Activated naive CD8-positive, alpha-beta T cell treated with anti-CD3 and anti-CD28 coated beads, Interleukin-2, amount 50 U/mL, for 24 hours (primary cell): ENCODE data around the gene SELL.
A peak's percentile ranks its signal among the peaks of the same experiment; 100 is the strongest.
"Not testable (repeated sequence)": the region's sequence is repeated elsewhere in the genome, so short reads cannot be mapped to it uniquely, and the experiment has no call there.

ENCODE experiments used
- ATAC-seq: fragments of 150-1000 bp; cut with Tn5 transposase; one replicate; pipeline ENCODE4 v1.10.0; 2021
- DNase-seq: peaks from one replicate; pipeline ENCODE4 v3.0.0; 2021
- H3K27ac Mint-ChIP-seq: one replicate; pipeline ENCODE4 v1.8.0; 2021; ENCODE audit warnings: mild to moderate bottlenecking, mixed read lengths
- H3K27me3 Mint-ChIP-seq: one replicate; pipeline ENCODE4 v1.8.0; 2021; ENCODE audit warnings: mixed read lengths
- H3K36me3 Mint-ChIP-seq: one replicate; pipeline ENCODE4 v1.8.0; 2021; ENCODE audit warnings: low read depth, mixed read lengths
- H3K4me1 Mint-ChIP-seq: one replicate; pipeline ENCODE4 v1.8.0; 2021; ENCODE audit warnings: mixed read lengths
- H3K4me3 Mint-ChIP-seq: one replicate; pipeline ENCODE4 v1.8.0; 2021; ENCODE audit warnings: mild to moderate bottlenecking, moderate library complexity, mixed read lengths
- H3K9me3 Mint-ChIP-seq: one replicate; pipeline ENCODE4 v1.8.0; 2021; ENCODE audit warnings: mixed read lengths

The SELL gene

DNA sequence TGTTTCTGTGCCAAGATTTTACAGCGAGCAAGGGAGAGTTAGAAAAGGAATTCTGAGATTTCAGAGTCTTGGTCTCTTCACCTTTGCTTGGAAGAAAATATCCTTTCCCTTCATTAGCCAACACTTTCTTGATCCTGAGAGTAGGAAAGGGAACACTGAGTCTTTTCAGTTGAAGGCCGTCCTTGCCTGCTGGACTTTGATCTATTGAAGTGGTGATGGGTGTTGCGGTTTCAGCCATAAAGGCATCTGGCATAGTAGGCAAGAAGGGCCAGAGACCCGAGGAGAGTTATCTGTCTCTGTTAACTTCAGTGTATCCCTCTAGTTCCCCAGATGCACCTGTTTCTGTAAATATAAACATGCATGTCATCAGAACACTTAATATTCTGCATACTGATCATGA lies 12.7 kb upstream of the SELL start:
- no peaks in the 10 kb centered on the region for H3K36me3 Mint-ChIP-seq
- no peak overlapping the region for H3K4me3 Mint-ChIP-seq
- no peak overlapping the region for H3K27ac Mint-ChIP-seq
- ATAC-seq (no peak), DNase-seq (no peak)
- H3K4me1 Mint-ChIP-seq = no peaks in the 10 kb centered on the region
- peaks cover 9% of the 10 kb centered on the region for H3K27me3 Mint-ChIP-seq
- no peaks in the 10 kb centered on the region for H3K9me3 Mint-ChIP-seq

GRCh38 chr1:169723763-169724162 lies 12.3 kb upstream of the SELL start:
- DNase-seq = no peak
- H3K4me3 Mint-ChIP-seq = no peak overlapping the region
- H3K36me3 Mint-ChIP-seq = no peaks in the 10 kb centered on the region

DNA sequence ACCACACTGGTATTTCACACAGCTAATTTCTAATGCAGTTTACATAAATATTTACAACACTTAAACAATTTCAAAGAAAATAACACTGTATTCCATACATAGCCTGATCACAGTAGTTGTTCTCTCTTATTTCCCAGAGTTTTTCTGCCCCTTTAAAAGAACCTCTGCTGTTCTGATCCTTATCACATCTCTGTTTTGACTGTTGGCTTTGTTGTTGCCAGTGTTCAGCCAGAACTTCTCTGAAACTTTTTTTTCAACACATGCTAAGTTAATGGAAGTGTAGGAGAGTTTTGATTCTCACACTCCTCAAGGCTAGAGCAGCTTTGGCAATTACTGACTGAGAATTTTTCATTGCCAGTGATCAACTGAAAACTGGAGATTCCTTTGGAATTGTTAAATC lies 11.4 kb upstream of the SELL start:
- H3K27me3 Mint-ChIP-seq = peaks cover 9% of the 10 kb centered on the region
- DNase-seq (no peak), ATAC-seq (no peak)
- no peaks in the 10 kb centered on the region for H3K36me3 Mint-ChIP-seq
- H3K4me3 Mint-ChIP-seq = no peak overlapping the region
- H3K27ac Mint-ChIP-seq = no peak overlapping the region
- no peaks in the 10 kb centered on the region for H3K4me1 Mint-ChIP-seq
- H3K9me3 Mint-ChIP-seq = no peaks in the 10 kb centered on the region

More at GRCh38 chr1:169723763-169724162, 12.3 kb upstream of the SELL start:
- Mint-ChIP-seq H3K9me3 (no peaks in the 10 kb centered on the region), H3K27me3 (peaks cover 9% of the 10 kb centered on the region), H3K27ac (no peak overlapping the region), H3K4me1 (no peaks in the 10 kb centered on the region)
- no peak for ATAC-seq

DNA sequence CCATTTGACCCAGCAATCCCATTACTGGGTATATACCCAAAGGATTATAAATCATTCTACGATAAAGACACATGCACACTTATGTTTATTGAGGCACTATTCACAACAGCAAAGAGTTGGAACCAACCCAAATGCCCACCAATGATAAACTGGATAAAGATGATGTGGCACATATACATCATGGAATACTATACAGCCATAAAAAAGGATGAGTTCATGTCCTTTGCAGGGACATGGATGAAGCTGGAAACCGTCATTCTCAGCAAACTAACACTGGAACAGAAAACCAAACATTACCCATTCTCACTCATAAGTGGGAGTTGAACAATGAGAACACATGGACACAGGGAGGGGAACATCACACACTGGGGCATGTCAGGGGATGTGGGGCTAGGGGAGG lies 3.7 kb upstream of the SELL start:
- H3K4me1 Mint-ChIP-seq, DNase-seq, H3K27me3 Mint-ChIP-seq, H3K27ac Mint-ChIP-seq, H3K9me3 Mint-ChIP-seq, H3K36me3 Mint-ChIP-seq, ATAC-seq, H3K4me3 Mint-ChIP-seq: not testable (repeated sequence)

GRCh38 chr1:169713090-169713489 lies 1.7 kb upstream of the SELL start:
- not testable (repeated sequence) for ATAC-seq, H3K27me3 Mint-ChIP-seq, H3K4me3 Mint-ChIP-seq, DNase-seq, H3K27ac Mint-ChIP-seq, H3K9me3 Mint-ChIP-seq
- Mint-ChIP-seq H3K4me1 (peaks cover 24% of the 10 kb centered on the region), H3K36me3 (peaks cover 11% of the 10 kb centered on the region)

DNA sequence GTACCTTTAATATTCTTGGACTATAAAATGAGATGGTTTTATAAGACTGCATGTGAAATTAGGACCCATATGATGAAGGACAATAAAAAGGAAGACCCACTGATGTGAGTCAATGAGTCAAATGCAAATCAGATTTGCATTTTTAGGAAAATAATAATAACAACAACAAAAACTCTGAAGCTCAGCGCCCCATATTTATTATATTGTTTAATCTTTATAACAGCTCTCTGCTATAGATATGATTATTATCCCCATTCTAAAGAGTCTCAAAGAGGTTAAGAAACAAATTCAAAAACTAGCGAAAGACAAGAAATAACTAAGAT lies 850 bp upstream of the SELL start:
- H3K4me3 Mint-ChIP-seq = peak overlapping the region; percentile 81
- DNase-seq = no peak
- H3K27ac Mint-ChIP-seq = peak overlapping the region; percentile 81
- no peak for ATAC-seq
- H3K4me1 Mint-ChIP-seq = peaks cover 29% of the 10 kb centered on the region
- peaks cover 14% of the 10 kb centered on the region for H3K36me3 Mint-ChIP-seq
- H3K9me3 Mint-ChIP-seq = peaks cover 1% of the 10 kb centered on the region
- no peaks in the 10 kb centered on the region for H3K27me3 Mint-ChIP-seq

DNA sequence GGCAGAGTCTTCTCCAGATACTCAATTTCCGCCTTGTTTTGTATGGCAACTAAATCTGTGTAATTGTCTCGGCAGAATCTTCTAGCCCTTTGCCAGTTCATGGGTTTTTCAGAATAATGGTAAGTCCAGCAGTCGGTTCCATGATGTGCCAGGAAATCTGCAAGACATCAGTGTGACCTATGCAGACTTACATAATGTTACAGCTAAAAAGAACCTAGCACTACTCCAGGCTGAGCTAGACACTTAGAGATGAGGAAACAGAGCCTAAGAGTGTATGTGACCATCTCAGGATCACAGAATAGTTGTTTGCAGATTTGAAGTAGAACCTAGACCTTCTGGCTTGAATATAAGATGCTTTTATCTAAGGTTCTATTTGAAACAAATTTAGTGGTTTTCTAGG lies 2.8 kb downstream of the SELL start:
- Mint-ChIP-seq H3K4me1 (peaks cover 65% of the 10 kb centered on the region), H3K27me3 (no peaks in the 10 kb centered on the region), H3K36me3 (peaks cover 47% of the 10 kb centered on the region), H3K4me3 (peak overlapping the region; percentile 81), H3K27ac (peak overlapping the region; percentile 91), H3K9me3 (no peaks in the 10 kb centered on the region)
- ATAC-seq = peak; percentile 21
- DNase-seq = no peak

- no peaks in the 10 kb centered on the region for H3K27me3 Mint-ChIP-seq
- peaks cover 52% of the 10 kb centered on the region for H3K36me3 Mint-ChIP-seq
- no peaks in the 10 kb centered on the region for H3K9me3 Mint-ChIP-seq
- H3K27ac Mint-ChIP-seq = peak overlapping the region; percentile 91
- DNase-seq (no peak), ATAC-seq (peak; percentile 53)
- peak overlapping the region; percentile 81 for H3K4me3 Mint-ChIP-seq
- peaks cover 71% of the 10 kb centered on the region for H3K4me1 Mint-ChIP-seq
Observed at GRCh38 chr1:169707912-169708604, 3.4 kb downstream of the SELL start.

DNA sequence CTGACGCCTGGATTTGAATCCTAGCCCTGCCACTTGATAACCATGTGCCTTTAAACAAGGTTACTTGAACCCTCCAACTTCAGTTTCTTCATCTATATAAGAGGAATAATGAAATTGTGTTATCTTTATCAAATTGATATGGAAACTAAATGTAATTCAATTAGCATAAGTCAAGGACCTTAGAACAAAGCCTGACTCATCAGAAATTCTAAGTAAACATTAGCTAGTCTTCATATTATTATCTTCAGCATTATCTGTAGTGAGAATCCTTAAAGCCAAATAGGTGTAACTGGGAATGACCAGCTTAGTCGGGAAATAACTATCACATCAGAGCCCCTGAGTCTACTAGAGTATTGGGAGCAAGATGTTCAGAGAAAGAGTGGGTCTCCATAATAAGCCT lies 6.6 kb downstream of the SELL start:
- DNase-seq (no peak), ATAC-seq (no peak)
- H3K36me3 Mint-ChIP-seq = peaks cover 79% of the 10 kb centered on the region
- H3K27ac Mint-ChIP-seq = peak overlapping the region; percentile 15
- peaks cover 4% of the 10 kb centered on the region for H3K9me3 Mint-ChIP-seq
- no peaks in the 10 kb centered on the region for H3K27me3 Mint-ChIP-seq
- H3K4me3 Mint-ChIP-seq = peak overlapping the region; percentile 12
- H3K4me1 Mint-ChIP-seq = peaks cover 90% of the 10 kb centered on the region

GRCh38 chr1:169701261-169702005 lies 10.0 kb downstream of the SELL start:
- Mint-ChIP-seq H3K27me3 (no peaks in the 10 kb centered on the region), H3K4me3 (peak overlapping the region; percentile 0), H3K4me1 (peaks cover 98% of the 10 kb centered on the region), H3K27ac (peak overlapping the region; percentile 15), H3K9me3 (peaks cover 4% of the 10 kb centered on the region), H3K36me3 (peaks cover 80% of the 10 kb centered on the region)
- DNase-seq (no peak), ATAC-seq (no peak)

DNA sequence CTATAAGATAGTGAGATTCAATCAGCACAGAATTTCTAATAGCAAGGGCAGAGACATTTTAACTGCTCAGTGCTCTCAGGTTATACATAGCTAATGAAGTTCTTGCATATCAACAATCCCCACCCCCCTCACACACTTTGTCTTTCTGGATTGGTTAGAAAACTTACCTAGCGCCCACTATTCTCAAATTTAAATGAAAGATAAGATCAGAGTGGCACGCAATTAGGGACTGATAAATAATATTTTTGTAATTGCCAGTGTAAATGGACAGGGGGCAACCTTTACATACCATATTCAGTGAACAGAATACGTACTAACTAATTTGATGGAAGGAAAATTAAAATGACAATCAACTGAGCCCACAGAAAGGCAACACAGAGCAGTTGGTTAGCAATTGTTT lies 11.7 kb downstream of the SELL start:
- peaks cover 98% of the 10 kb centered on the region for H3K4me1 Mint-ChIP-seq
- no peak for ATAC-seq
- H3K9me3 Mint-ChIP-seq = peaks cover 4% of the 10 kb centered on the region
- H3K36me3 Mint-ChIP-seq = peaks cover 76% of the 10 kb centered on the region
- H3K27ac Mint-ChIP-seq = no peak overlapping the region
- no peaks in the 10 kb centered on the region for H3K27me3 Mint-ChIP-seq
- H3K4me3 Mint-ChIP-seq = no peak overlapping the region
- no peak for DNase-seq

GRCh38 chr1:169698976-169699375 lies 12.4 kb downstream of the SELL start:
- Mint-ChIP-seq H3K9me3 (peaks cover 4% of the 10 kb centered on the region), H3K4me1 (peaks cover 98% of the 10 kb centered on the region), H3K4me3 (no peak overlapping the region), H3K27me3 (no peaks in the 10 kb centered on the region), H3K27ac (no peak overlapping the region), H3K36me3 (peaks cover 72% of the 10 kb centered on the region)
- DNase-seq (no peak), ATAC-seq (peak; percentile 12)

- Mint-ChIP-seq H3K4me1 (peaks cover 98% of the 10 kb centered on the region), H3K27ac (no peak overlapping the region), H3K9me3 (peaks cover 4% of the 10 kb centered on the region), H3K27me3 (no peaks in the 10 kb centered on the region), H3K4me3 (peak overlapping the region; percentile 43), H3K36me3 (peaks cover 67% of the 10 kb centered on the region)
- ATAC-seq = peak; percentile 53
- no peak for DNase-seq
Observed at GRCh38 chr1:169697755-169698154, 13.7 kb downstream of the SELL start.

DNA sequence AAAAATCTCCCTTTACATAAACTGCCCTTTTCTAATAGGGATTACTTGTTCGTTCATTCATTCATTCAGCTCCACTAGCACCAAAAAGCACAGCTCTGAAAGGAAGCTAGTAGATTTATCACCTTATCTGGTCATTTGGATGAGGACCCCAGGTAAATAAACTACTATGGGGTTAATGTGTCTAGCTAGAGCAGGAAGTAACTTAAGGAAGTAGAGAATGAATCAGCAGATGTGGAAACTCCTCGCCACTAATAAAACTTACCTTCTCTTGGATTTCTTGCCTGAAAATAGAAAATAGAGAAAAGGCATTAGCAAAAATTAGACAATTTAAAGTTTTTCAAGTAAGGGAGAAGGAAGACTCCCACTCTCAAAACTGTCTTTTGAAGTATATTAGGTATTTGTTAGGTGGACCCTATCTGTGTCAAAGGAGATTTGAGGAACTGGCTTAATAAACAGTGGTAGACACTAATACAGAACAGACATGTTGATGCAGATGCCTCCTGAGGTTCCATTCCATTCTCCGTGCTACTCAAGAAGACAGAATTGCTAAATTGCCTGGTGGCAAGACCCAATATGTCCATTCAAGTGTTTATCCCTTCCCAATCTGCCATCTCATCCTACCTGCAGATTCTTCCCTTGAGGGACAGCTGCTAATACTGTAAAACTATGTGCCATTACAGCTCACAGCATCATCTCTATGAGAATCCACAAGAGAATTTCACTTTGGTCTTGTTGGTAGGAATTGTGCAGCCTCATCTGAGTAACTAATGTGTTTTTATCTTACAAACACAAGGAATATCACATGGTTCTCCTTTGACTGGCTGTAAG lies 14.9 kb downstream of the SELL start:
- H3K36me3 Mint-ChIP-seq = peaks cover 59% of the 10 kb centered on the region
- no peak overlapping the region for H3K27ac Mint-ChIP-seq
- no peak for ATAC-seq
- H3K4me3 Mint-ChIP-seq = peak overlapping the region; percentile 45
- DNase-seq = no peak
- peaks cover 98% of the 10 kb centered on the region for H3K4me1 Mint-ChIP-seq
- peaks cover 4% of the 10 kb centered on the region for H3K9me3 Mint-ChIP-seq
- H3K27me3 Mint-ChIP-seq = no peaks in the 10 kb centered on the region
